NOMO-1 treated with dmso at 0.1 percent for 144 hours (cell line): Measurements from ENCODE around the gene SDF2.
A peak's percentile ranks its signal among the peaks of the same experiment; 100 is the strongest.

Source experiments
- DNase-seq: peaks from one replicate; lab custom pipeline; 2025; ENCODE audit not compliant: unreplicated experiment; lab: John Stamatoyannopoulos, UW

SDF2 gene

GRCh38 chr17:28661635-28662526, at the start of gene SDF2, which contains the start of gene SUPT6H:
SDF2 (minus strand) TSS chr17:28661906; CDS start chr17:28661876, 30 bp downstream.
SUPT6H (plus strand) TSS chr17:28662205; CDS start chr17:28673402, 11,197 bp downstream.
- peak; percentile 92 for DNase-seq

GRCh38 chr17:28710861-28711722, 49.4 kb upstream of the SDF2 start:
- DNase-seq, result peak; percentile 81

- no peak for DNase-seq
Measured at GRCh38 chr17:28707339-28707720, 45.6 kb upstream of the SDF2 start.

- DNase-seq, result no peak
Measured at GRCh38 chr17:28706471-28707338, 45.0 kb upstream of the SDF2 start.

GRCh38 chr17:28705728-28706334, 44.1 kb upstream of the SDF2 start:
- no peak for DNase-seq

- no peak for DNase-seq
Measured at GRCh38 chr17:28705074-28705659, 43.5 kb upstream of the SDF2 start.

- no peak for DNase-seq
Measured at GRCh38 chr17:28704219-28704858, 42.6 kb upstream of the SDF2 start.

GRCh38 chr17:28703552-28704218, 42.0 kb upstream of the SDF2 start:
- no peak for DNase-seq

GRCh38 chr17:28702752-28703150, 41.0 kb upstream of the SDF2 start:
- no peak for DNase-seq

GRCh38 chr17:28702026-28702751, 40.5 kb upstream of the SDF2 start:
- DNase-seq, result no peak

GRCh38 chr17:28700830-28701492, 39.3 kb upstream of the SDF2 start:
- DNase-seq, result no peak

GRCh38 chr17:28700278-28700677, 38.6 kb upstream of the SDF2 start:
- no peak for DNase-seq

GRCh38 chr17:28698253-28698941, 36.7 kb upstream of the SDF2 start:
- DNase-seq, result peak; percentile 19

GRCh38 chr17:28693869-28694268, 32.2 kb upstream of the SDF2 start:
- DNase-seq, result no peak

GRCh38 chr17:28689011-28689410, 27.3 kb upstream of the SDF2 start:
- DNase-seq, result no peak

GRCh38 chr17:28688481-28688880, 26.8 kb upstream of the SDF2 start:
- DNase-seq, result no peak

GRCh38 chr17:28686296-28686695, 24.6 kb upstream of the SDF2 start:
- no peak for DNase-seq
